SK-N-SH (cell line): ENCODE results near the gene TENT4A. TPM values are rescaled to one million over a fixed set of nuclear protein-coding genes. Genes with fewer than 3 reads are reported as not detected.

Source experiments
- CTCF ChIA-PET: fragments of 300-600, 350-600 bp; formaldehyde crosslinking; extraction: SDS; loops from one replicate; lab custom pipeline; 2021; lab: Yijun Ruan, JAX
- POLR2A ChIA-PET: fragments of 350-600 bp; sonication (Branson Sonifier 250); formaldehyde crosslinking; extraction: SDS; loops from one replicate; lab custom pipeline; 2020; ENCODE audit warnings: antibody characterized with exemption, inconsistent platforms; lab: Yijun Ruan, JAX
- DNase-seq: peaks from one replicate; pipeline ENCODE4 v3.0.0; 2012
- H2AFZ ChIP-seq: fragments of 200-600 bp; sonication (generic); 2 replicates; pipeline ENCODE4 v1.8.1; 2016; ENCODE audit warnings: antibody characterized with exemption, mild to moderate bottlenecking, low read depth
- H3F3A ChIP-seq: fragments of 200-600 bp; sonication (generic); replicated peaks from 2 replicates; pipeline ENCODE3; 2016; ENCODE audit warnings: antibody characterized with exemption, mild to moderate bottlenecking; ENCODE audit not compliant: insufficient read depth
- H3K27ac ChIP-seq, 2 experiments: fragments of 200-500 bp in 1 of 2; fragments of 200-600 bp in 1 of 2; sonication (Bioruptor generic) in 1 of 2; sonication (generic), shearing (Covaris generic) in 1 of 2; 2 replicates each; pipeline versions ENCODE4 v1.5.1 to v1.6.1; 2014 to 2016; ENCODE audit warnings: low read depth in 2 of 2, inconsistent platforms in 1 of 2, low read length in 1 of 2, mild to moderate bottlenecking in 1 of 2, mixed read lengths in 1 of 2
- H3K27me3 ChIP-seq: fragments of 200-600 bp; sonication (generic), shearing (Covaris generic); 2 replicates; pipeline ENCODE4 v1.6.1; 2016; ENCODE audit warnings: mixed run types; ENCODE audit not compliant: insufficient read depth
- H3K36me3 ChIP-seq, 2 experiments: fragments of 200-500 bp in 1 of 2; fragments of 200-600 bp in 1 of 2; sonication (Bioruptor generic) in 1 of 2; sonication (generic) in 1 of 2; replicated peaks in 1 of 2; 2 replicates each; pipeline versions ENCODE3 to v1.5.1; 2014 to 2016; ENCODE audit warnings: low read length in 1 of 2, mild to moderate bottlenecking in 1 of 2; ENCODE audit not compliant: insufficient read depth in 2 of 2, control insufficient read depth in 1 of 2
- H3K4me1 ChIP-seq, 2 experiments: fragments of 200-500 bp in 1 of 2; fragments of 200-600 bp in 1 of 2; sonication (Bioruptor generic) in 1 of 2; sonication (generic), shearing (Covaris generic) in 1 of 2; 2 replicates each; pipeline versions ENCODE4 v1.5.1 to v1.6.1; 2014 to 2016; ENCODE audit warnings: low read depth in 1 of 2, low read length in 1 of 2, mixed run types in 1 of 2; ENCODE audit not compliant: insufficient read depth in 2 of 2, control insufficient read depth in 1 of 2
- H3K4me2 ChIP-seq: fragments of 200-600 bp; sonication (generic), shearing (Covaris generic); 2 replicates; pipeline ENCODE4 v1.6.1; 2017; ENCODE audit warnings: mixed run types
- H3K4me3 ChIP-seq, 2 experiments: fragments of 200-500 bp in 1 of 2; fragments of 200-600 bp in 1 of 2; sonication (Bioruptor generic) in 1 of 2; sonication (generic), shearing (Covaris generic) in 1 of 2; 2 replicates each; pipeline versions ENCODE4 v1.5.1 to v1.8.1; 2014 to 2016; ENCODE audit warnings: low read depth in 2 of 2, inconsistent platforms in 1 of 2, low read length in 1 of 2, mild to moderate bottlenecking in 1 of 2, mixed read lengths in 1 of 2, moderate library complexity in 1 of 2
- H3K79me2 ChIP-seq: fragments of 200-600 bp; sonication (generic); 2 replicates; pipeline ENCODE4 v1.8.1; 2017; ENCODE audit warnings: mild to moderate bottlenecking; ENCODE audit not compliant: insufficient read depth
- H3K9ac ChIP-seq: fragments of 200-600 bp; sonication (generic); 2 replicates; pipeline ENCODE4 v1.6.1; 2017; ENCODE audit warnings: mixed run types
- H3K9me2 ChIP-seq: fragments of 200-600 bp; sonication (generic); 2 replicates; pipeline ENCODE4 v1.6.1; 2017; ENCODE audit warnings: mixed run types
- H3K9me3 ChIP-seq: fragments of 200-600 bp; sonication (generic); 2 replicates; pipeline ENCODE4 v1.6.1; 2017; ENCODE audit warnings: mixed run types, mild to moderate bottlenecking, moderate library complexity
- H4K20me1 ChIP-seq: fragments of 200-600 bp; sonication (generic); 2 replicates; pipeline ENCODE4 v1.6.1; 2017; ENCODE audit warnings: mild to moderate bottlenecking, mixed run types; ENCODE audit not compliant: insufficient read depth
- CTCF ChIP-seq: fragments of 200-600 bp; sonication (generic); IDR thresholded peaks from 2 replicates; pipeline ENCODE4 v1.6.1; 2017; ENCODE audit warnings: antibody characterized with exemption, mild to moderate bottlenecking, moderate library complexity
- ELF1 ChIP-seq: IDR thresholded peaks from 2 replicates; pipeline ENCODE4 v1.4.0; 2012
- EP300 ChIP-seq, 2 experiments: IDR thresholded peaks; 2 replicates each; pipeline versions ENCODE4 v1.4.0 to v1.6.1; 2012; ENCODE audit warnings: borderline replicate concordance in 1 of 2, low read depth in 1 of 2, low read length in 1 of 2
- FOSL2 ChIP-seq: IDR thresholded peaks from 2 replicates; pipeline ENCODE4 v1.4.0; 2012; ENCODE audit warnings: low read depth, mild to moderate bottlenecking, moderate library complexity, borderline replicate concordance
- GATA2 ChIP-seq: sonication (generic); formaldehyde crosslinking; IDR thresholded peaks from 2 replicates; pipeline ENCODE4 v1.5.0; 2020; ENCODE audit warnings: mild to moderate bottlenecking, missing genetic modification reagents
- MEF2A ChIP-seq: IDR thresholded peaks from 2 replicates; pipeline ENCODE4 v1.4.0; 2012; ENCODE audit warnings: low read depth, borderline replicate concordance
- MXI1 ChIP-seq: IDR thresholded peaks from 2 replicates; pipeline ENCODE4 v1.6.1; 2012; ENCODE audit warnings: mild to moderate bottlenecking, low read depth, low read length, improper control_type of control experiment
- NRF1 ChIP-seq: IDR thresholded peaks from 2 replicates; pipeline ENCODE4 v1.6.1; 2012; ENCODE audit warnings: low read depth, mild to moderate bottlenecking, low read length
- POLR2AphosphoS5 ChIP-seq: IDR thresholded peaks from 2 replicates; pipeline ENCODE4 v1.6.1; 2012; ENCODE audit warnings: low read depth, low read length
- RFX5 ChIP-seq: IDR thresholded peaks from 2 replicates; pipeline ENCODE4 v1.6.1; 2012; ENCODE audit warnings: mild to moderate bottlenecking, improper control_type of control experiment, low read length
- TCF12 ChIP-seq: IDR thresholded peaks from 2 replicates; pipeline ENCODE4 v1.4.0; 2012
- WGBS: methylation state at CpG from one replicate; pipeline ENCODE4 v1.1.6; 2017; ENCODE audit warnings: low lambda C conversion rate; 5-methylcytosine and 5-hydroxymethylcytosine counted together
- polyA plus RNA-seq, 3 experiments: library from polyadenylated mRNA; depleted of rRNA; stranded (reverse); fragments of >200 nt; gene quantifications; 2 replicates each; pipeline ENCODE4 v1.2.3, GENCODE V29; 2012
- TF ChIP-seq, protein P1 (sequence below): IDR thresholded peaks from 2 replicates; pipeline ENCODE4 v1.6.1; 2012; ENCODE audit warnings: mild to moderate bottlenecking, low read depth, low read length, moderate library complexity
- TF ChIP-seq, protein P2 (sequence below): IDR thresholded peaks from 2 replicates; pipeline ENCODE4; 2012
- TF ChIP-seq, protein P3 (sequence below): IDR thresholded peaks from 2 replicates; pipeline ENCODE4 v1.4.0; 2012; ENCODE audit warnings: low read depth

Gene TENT4A
- polyA plus RNA-seq, 1 of the 3 experiments (the other 2 are of a cell fraction) = 6.0 TPM

DNA sequence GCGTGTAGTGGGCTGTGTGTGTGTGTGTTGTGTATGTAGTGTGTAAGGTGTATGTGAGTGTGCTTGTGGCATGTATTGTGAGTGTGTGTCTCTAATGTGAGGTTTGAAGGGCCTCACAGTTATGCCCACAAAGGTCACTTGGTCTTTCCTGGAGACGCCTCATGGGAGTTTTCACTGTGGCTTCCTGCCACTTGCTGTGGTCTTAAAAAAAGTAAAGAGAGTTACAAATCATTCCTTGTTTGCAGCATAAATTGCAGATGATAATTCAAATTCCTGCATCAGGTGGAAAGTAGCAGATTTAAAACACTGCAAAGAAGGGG is 72.6 kb downstream of the TENT4A start:
- no peaks in the 10 kb centered on the region for H3K27me3 ChIP-seq
- ChIA-PET POLR2A (no interaction called here), CTCF (interaction anchor here (1.1 kb wide), 1 partner anchor 20 kb away, joined by 4 read pairs; no protein-coding TSS in a partner anchor)
- H3F3A ChIP-seq = no peaks in the 10 kb centered on the region
- DNase-seq = no peak
- TF ChIP-seq FOSL2 (no peak), MXI1 (no peak), ELF1 (no peak), TCF12 (no peak), POLR2AphosphoS5 (no peak), NRF1 (no peak), CTCF (no peak), RFX5 (no peak), MEF2A (no peak), EP300 (IDR thresholded peaks at IDR 0.05; ENCODE audit: borderline replicate concordance in 1 of 2, low read depth in 1 of 2, low read length in 1 of 2) (no peak), GATA2 (CRISPR knock-in tag) (no peak)
- TF ChIP-seq, protein P1, sequence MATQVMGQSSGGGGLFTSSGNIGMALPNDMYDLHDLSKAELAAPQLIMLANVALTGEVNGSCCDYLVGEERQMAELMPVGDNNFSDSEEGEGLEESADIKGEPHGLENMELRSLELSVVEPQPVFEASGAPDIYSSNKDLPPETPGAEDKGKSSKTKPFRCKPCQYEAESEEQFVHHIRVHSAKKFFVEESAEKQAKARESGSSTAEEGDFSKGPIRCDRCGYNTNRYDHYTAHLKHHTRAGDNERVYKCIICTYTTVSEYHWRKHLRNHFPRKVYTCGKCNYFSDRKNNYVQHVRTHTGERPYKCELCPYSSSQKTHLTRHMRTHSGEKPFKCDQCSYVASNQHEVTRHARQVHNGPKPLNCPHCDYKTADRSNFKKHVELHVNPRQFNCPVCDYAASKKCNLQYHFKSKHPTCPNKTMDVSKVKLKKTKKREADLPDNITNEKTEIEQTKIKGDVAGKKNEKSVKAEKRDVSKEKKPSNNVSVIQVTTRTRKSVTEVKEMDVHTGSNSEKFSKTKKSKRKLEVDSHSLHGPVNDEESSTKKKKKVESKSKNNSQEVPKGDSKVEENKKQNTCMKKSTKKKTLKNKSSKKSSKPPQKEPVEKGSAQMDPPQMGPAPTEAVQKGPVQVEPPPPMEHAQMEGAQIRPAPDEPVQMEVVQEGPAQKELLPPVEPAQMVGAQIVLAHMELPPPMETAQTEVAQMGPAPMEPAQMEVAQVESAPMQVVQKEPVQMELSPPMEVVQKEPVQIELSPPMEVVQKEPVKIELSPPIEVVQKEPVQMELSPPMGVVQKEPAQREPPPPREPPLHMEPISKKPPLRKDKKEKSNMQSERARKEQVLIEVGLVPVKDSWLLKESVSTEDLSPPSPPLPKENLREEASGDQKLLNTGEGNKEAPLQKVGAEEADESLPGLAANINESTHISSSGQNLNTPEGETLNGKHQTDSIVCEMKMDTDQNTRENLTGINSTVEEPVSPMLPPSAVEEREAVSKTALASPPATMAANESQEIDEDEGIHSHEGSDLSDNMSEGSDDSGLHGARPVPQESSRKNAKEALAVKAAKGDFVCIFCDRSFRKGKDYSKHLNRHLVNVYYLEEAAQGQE = no peak
- TF ChIP-seq, protein P2, sequence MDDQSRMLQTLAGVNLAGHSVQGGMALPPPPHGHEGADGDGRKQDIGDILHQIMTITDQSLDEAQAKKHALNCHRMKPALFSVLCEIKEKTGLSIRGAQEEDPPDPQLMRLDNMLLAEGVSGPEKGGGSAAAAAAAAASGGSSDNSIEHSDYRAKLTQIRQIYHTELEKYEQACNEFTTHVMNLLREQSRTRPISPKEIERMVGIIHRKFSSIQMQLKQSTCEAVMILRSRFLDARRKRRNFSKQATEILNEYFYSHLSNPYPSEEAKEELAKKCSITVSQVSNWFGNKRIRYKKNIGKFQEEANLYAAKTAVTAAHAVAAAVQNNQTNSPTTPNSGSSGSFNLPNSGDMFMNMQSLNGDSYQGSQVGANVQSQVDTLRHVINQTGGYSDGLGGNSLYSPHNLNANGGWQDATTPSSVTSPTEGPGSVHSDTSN = no peak
- TF ChIP-seq, protein P3, sequence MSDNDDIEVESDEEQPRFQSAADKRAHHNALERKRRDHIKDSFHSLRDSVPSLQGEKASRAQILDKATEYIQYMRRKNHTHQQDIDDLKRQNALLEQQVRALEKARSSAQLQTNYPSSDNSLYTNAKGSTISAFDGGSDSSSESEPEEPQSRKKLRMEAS = no peak
- no peak overlapping the region for H3K27ac ChIP-seq
- no peak overlapping the region for H3K4me3 ChIP-seq
- 78% methylated on average over 2 of the region's 2 CpGs for WGBS
- H3K4me1 ChIP-seq = no peaks in the 10 kb centered on the region
- no peak overlapping the region for H2AFZ ChIP-seq
- no peak overlapping the region for H3K4me2 ChIP-seq
- H3K36me3 ChIP-seq = no peaks in the 10 kb centered on the region
- no peaks in the 10 kb centered on the region for H3K9me2 ChIP-seq
- H4K20me1 ChIP-seq = no peaks in the 10 kb centered on the region
- H3K79me2 ChIP-seq = no peaks in the 10 kb centered on the region
- no peaks in the 10 kb centered on the region for H3K9me3 ChIP-seq
- no peak overlapping the region for H3K9ac ChIP-seq
